Pancreas (tissue), 10 donors: ENCODE measurements around the gene MEG3. TPM values are rescaled to one million over a fixed set of nuclear protein-coding genes. Genes with fewer than 3 reads are reported as not detected.

Source experiments
- ATAC-seq, 4 donors: fragments of 200-7000 bp; cut with Tn5 transposase; one replicate each; pipeline versions ENCODE4 v1.8.0 to v1.9.1; 2020; ENCODE audit warnings: mild to moderate bottlenecking in 4 of 4, moderate library complexity in 4 of 4
- DNase-seq, 6 donors: peaks; one replicate each; pipeline ENCODE4 v3.0.0-alpha.2; 2020
- FAIRE-seq: peaks from 2 replicates; lab custom pipeline; 2012; peaks lifted over from hg19 to GRCh38; lab: Jason Lieb, UNC
- H3K27ac ChIP-seq, 4 donors: fragments of 200-600 bp; sonication (generic); 1 replicate in 3 of 4; 2 replicates in 1 of 4; pipeline versions ENCODE4 v1.5.0 to v1.8.0; 2020
- H3K27me3 ChIP-seq, 4 donors: fragments of 200-600 bp; one replicate each; pipeline ENCODE4 v1.8.0; 2021
- H3K36me3 ChIP-seq, 3 donors: fragments of 200-600 bp; sonication (generic) in 1 of 3; one replicate each; pipeline versions ENCODE4 v1.5.0 to v1.8.0; 2020 to 2021
- H3K4me1 ChIP-seq, 3 donors: fragments of 200-600 bp; one replicate each; pipeline ENCODE4 v1.8.0; 2021
- H3K4me3 ChIP-seq, 4 donors: fragments of 200-600 bp; sonication (generic) in 2 of 4; one replicate each; pipeline versions ENCODE4 v1.5.0 to v1.8.0; 2020 to 2021
- H3K9me3 ChIP-seq, 4 donors: fragments of 200-600 bp; one replicate each; pipeline ENCODE4 v1.8.0; 2021
- CTCF ChIP-seq, 4 donors: fragments of 200-600 bp; sonication (generic) in 3 of 4; IDR thresholded peaks; one replicate each; pipeline versions ENCODE4 v1.5.0 to v1.8.0; 2021; ENCODE audit warnings: antibody characterized with exemption in 4 of 4
- WGBS, 2 donors: extraction: QIAGEN DNeasy Blood & Tissue Kit; methylation state at CpG; one replicate each; pipeline ENCODE4 v1.1.7; 2013; 5-methylcytosine and 5-hydroxymethylcytosine counted together
- intact Hi-C, 3 donors: fragments of 100-400 bp; cut with DNase I; formaldehyde crosslinking; loops; one replicate each; pipeline versions ENCODE4 v1.11.1 to v1.14.2; 2022
- polyA plus RNA-seq, 2 donors: library from polyadenylated mRNA; stranded (reverse); fragments of 200-250 nt; gene quantifications; one replicate each; pipeline ENCODE4 v1.2.3, GENCODE V29; 2013
- total RNA-seq, 6 donors: library from RNA; stranded (reverse); fragmentation: NEBNext Ultra II Directional in 4 of 6; extraction: Animal tissue kit (Norgen Biotek cat#: 25700) in 4 of 6; gene quantifications; one replicate each; pipeline versions ENCODE4 v1.2.1 to v1.2.4, GENCODE V29; 2021 to 2023
- donor health status: healthy with polysubstance abuse.
- donor health status: DM: no; HTN: no; CAD: no; lungs with moderate emphysema.
- donor health status: DM: no; HTN: no; CAD: no.
- donor health status: control.
- donor health status: control.
- donor health status: Bipolar disorder and iron deficiency.
- donor health status: DM: yes; HTN: yes; CAD: no.
- donor health status: DM: no; HTN: no; CAD: no.
- donor health status: DM: no; HTN: no; CAD: no.
- donor health status: DM: yes; HTN: yes; CAD: no.

MEG3 gene
- total and polyA plus RNA-seq, 8 donors: 78.8 to 1,150 (median 332) TPM

DNA sequence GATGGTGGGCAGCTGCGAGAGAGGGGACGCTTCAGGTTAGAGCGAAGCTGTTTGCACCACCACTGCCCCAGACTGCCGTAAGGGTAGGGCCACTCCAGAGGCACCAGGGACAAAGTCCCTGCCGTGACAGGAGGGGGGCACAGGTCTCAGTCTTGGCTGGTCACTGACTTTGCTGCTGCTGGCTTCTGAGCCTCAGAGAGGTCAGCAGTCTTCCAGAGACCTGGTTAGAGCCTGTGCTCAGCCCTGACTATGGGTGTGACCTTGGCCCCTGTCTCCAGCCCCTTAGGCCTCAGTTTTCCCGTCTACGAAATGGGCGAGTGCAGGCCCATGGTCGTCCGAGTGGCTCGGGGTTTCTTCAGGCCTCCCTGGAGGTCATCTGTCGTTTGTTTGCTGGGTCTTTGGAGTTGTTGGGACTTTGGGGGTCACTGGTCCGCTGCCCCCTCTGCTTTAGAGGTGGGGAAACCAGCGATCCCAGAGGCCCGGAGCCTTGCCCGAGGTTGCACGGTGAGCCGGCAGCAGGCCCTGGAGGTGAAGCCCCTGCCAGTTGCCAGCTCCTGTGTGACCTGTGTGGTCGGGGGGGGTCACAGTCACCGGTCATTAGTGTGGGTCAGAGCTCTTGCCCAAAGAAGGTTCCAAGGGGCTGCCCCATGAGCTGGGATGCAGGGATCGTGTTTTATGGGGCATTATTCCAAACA lies 15.3 kb downstream of the MEG3 start:
- WGBS, 2 donors: 80 to 88% methylated on average over 21 of the region's 21 CpGs
- DNase-seq: peak in 1 of 6 donors; percentile 45
- TF ChIP-seq CTCF (IDR thresholded peaks at IDR 0.05): no peak
- FAIRE-seq: no peak
- H3K4me1 ChIP-seq: no peaks in the 10 kb centered on the region
- H3K27me3 ChIP-seq: no peaks in the 10 kb centered on the region
- H3K4me3 ChIP-seq: no peak overlapping the region
- no peak for ATAC-seq
- intact Hi-C loops: no loop called here
- no peak overlapping the region for H3K27ac ChIP-seq
- H3K9me3 ChIP-seq: no peaks in the 10 kb centered on the region
- H3K36me3 ChIP-seq: no peaks in the 10 kb centered on the region

GRCh38 chr14:100841761-100842403 lies 16.0 kb downstream of the MEG3 start:
- intact Hi-C loops: no loop called here
- Histone ChIP-seq H3K4me3 (no peak overlapping the region), H3K4me1 (no peaks in the 10 kb centered on the region), H3K27ac (no peak overlapping the region), H3K9me3 (no peaks in the 10 kb centered on the region), H3K36me3 (no peaks in the 10 kb centered on the region), H3K27me3 (no peaks in the 10 kb centered on the region)
- DNase-seq (peak in 1 of 6 donors; percentile 43), ATAC-seq (peak in 1 of 4 donors; percentile 15), FAIRE-seq (no peak)
- TF ChIP-seq CTCF (IDR thresholded peaks at IDR 0.05): no peak
- 71 to 72% methylated on average over 15 of the region's 15 CpGs for WGBS, 2 donors

GRCh38 chr14:100842799-100843198 lies 16.9 kb downstream of the MEG3 start:
- Histone ChIP-seq H3K9me3 (no peaks in the 10 kb centered on the region), H3K27ac (no peak overlapping the region), H3K4me1 (no peaks in the 10 kb centered on the region), H3K27me3 (no peaks in the 10 kb centered on the region), H3K4me3 (no peak overlapping the region), H3K36me3 (no peaks in the 10 kb centered on the region)
- peak in 1 of 6 donors; percentile 10 for DNase-seq
- 75 to 79% methylated on average over 8 of the region's 8 CpGs for WGBS, 2 donors
- no peak for FAIRE-seq
- no peak for TF ChIP-seq CTCF (IDR thresholded peaks at IDR 0.05)
- intact Hi-C loops: no loop called here
- ATAC-seq: peak in 3 of 4 donors; percentile 31 to 38 (median 35)

GRCh38 chr14:100844082-100844408 lies 18.1 kb downstream of the MEG3 start:
- Histone ChIP-seq H3K27me3 (no peaks in the 10 kb centered on the region), H3K4me1 (no peaks in the 10 kb centered on the region), H3K9me3 (no peaks in the 10 kb centered on the region), H3K36me3 (no peaks in the 10 kb centered on the region), H3K27ac (peak overlapping the region in 2 of 4 donors; percentile 36 to 41), H3K4me3 (no peak overlapping the region)
- ATAC-seq (peak in 2 of 4 donors; percentile 17 to 29), DNase-seq (peak in 1 of 6 donors; percentile 35), FAIRE-seq (no peak)
- TF ChIP-seq CTCF (IDR thresholded peaks at IDR 0.05): no peak
- intact Hi-C loops: no loop called here
- 60 to 72% methylated on average over 4 of the region's 4 CpGs for WGBS, 2 donors

DNA sequence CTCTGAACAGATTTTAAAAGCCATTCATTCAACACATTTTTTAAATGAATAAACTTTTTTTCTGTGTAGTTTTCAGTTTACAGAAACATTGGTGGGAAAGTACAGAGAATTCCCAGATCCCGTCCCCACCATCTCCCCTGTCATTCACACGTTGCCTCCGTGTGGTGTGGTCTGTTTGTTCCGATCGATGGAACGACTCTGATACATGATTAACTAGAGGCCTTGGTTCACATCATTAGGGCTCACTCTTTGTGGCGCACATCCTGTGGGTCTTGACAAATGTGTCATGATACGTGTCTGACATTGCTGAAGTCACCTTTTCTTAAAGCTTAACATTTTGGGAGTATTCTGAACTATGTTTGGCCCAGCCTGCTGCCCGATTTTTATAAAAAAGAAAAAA lies 18.5 kb downstream of the MEG3 start:
- intact Hi-C loops: no loop called here
- no peaks in the 10 kb centered on the region for H3K36me3 ChIP-seq
- no peaks in the 10 kb centered on the region for H3K9me3 ChIP-seq
- no peak overlapping the region for H3K4me3 ChIP-seq
- H3K4me1 ChIP-seq: no peaks in the 10 kb centered on the region
- 53 to 56% methylated on average over 9 of the region's 9 CpGs for WGBS, 2 donors
- ATAC-seq (peak in 2 of 4 donors; percentile 26 to 60), FAIRE-seq (no peak), DNase-seq (peak in 1 of 6 donors; percentile 7)
- no peak for TF ChIP-seq CTCF (IDR thresholded peaks at IDR 0.05)
- H3K27ac ChIP-seq: peak overlapping the region in 2 of 4 donors; percentile 36 to 41
- no peaks in the 10 kb centered on the region for H3K27me3 ChIP-seq
